ENCODE measurements around the gene CD40. TPM values are rescaled to one million over a fixed set of nuclear protein-coding genes. Genes with fewer than 3 reads are reported as not detected.

The CD40 gene
- polyA plus RNA-seq, 1 experiment, result 0.21 TPM

DNA sequence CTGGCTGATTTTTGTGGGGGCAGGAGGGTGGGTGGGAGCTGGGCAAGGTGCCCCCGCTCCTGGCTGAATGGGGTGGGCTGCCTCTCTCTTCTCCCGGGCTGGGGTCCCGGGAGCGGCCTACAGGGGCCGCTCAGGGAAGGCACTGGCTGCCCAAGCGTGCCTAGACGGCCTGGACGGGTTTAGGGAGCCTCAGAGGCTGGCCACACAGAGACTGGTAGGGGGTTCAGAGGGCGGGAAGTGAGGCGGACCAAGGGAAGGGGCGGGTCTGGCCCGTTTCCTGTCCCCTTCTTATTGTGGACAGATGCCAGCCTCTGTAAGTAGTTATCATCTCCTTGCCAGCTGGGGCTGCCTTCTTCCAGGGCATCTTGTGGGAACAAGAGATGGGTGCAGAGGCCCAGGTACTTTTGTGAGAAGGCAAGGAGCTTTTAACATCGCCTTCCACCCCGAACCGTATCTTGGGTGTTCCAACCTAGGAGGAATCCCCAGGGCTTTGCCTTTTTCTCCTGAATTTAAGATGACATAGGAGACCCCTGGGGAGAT lies 437 bp downstream of the CD40 start:
- Histone ChIP-seq H3K27ac (ENCODE audit: low read depth, low read length) (no peak overlapping the region), H3K27me3 (ENCODE audit: control insufficient read depth, insufficient read depth, low read length) (peaks cover 11% of the 10 kb centered on the region), H3K9me3 (ENCODE audit: control insufficient read depth, insufficient read depth, low read length) (peaks cover 5% of the 10 kb centered on the region; the same call in 1 of the 2 replicates), H3K4me3 (ENCODE audit: low read depth, low read length) (no peak overlapping the region)
- ChIA-PET CTCF (interaction anchor here (2.0 kb wide), 1 partner anchor 10 kb away, joined by 7 read pairs; no protein-coding TSS in a partner anchor), POLR2A (no interaction called here)
- TF ChIP-seq, protein P1, sequence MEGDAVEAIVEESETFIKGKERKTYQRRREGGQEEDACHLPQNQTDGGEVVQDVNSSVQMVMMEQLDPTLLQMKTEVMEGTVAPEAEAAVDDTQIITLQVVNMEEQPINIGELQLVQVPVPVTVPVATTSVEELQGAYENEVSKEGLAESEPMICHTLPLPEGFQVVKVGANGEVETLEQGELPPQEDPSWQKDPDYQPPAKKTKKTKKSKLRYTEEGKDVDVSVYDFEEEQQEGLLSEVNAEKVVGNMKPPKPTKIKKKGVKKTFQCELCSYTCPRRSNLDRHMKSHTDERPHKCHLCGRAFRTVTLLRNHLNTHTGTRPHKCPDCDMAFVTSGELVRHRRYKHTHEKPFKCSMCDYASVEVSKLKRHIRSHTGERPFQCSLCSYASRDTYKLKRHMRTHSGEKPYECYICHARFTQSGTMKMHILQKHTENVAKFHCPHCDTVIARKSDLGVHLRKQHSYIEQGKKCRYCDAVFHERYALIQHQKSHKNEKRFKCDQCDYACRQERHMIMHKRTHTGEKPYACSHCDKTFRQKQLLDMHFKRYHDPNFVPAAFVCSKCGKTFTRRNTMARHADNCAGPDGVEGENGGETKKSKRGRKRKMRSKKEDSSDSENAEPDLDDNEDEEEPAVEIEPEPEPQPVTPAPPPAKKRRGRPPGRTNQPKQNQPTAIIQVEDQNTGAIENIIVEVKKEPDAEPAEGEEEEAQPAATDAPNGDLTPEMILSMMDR (IDR thresholded peaks at IDR 0.05; ENCODE audit: low read depth, low read length), result no peak
- DNase-seq (ENCODE audit: low read depth, low spot score), result no peak

DNA sequence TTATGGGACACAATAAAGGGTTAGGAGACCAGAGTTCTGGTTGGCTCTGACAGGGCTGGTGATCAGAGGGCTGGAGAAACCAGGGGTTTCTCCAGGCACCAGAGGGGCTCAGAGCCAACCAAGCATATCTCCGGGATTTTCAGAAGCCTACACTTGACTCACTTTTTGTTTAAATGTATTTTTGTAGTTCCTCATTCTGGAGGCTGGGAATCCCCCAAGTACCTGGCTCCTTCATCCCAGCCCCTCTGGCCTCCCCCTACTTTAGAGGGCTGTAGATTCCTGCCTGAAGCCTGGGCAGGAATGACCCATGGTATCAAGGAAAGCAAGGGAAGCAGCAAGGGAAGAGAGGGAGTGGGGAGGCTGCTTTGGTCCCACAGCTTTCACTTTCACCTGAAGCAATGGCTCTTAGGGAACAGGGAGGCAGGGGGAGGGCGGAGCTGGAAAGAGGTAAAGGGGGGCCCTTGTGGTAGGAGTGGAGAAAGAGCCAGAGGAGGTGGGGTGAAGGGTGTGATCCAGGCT lies 973 bp downstream of the CD40 start:
- CTCF ChIA-PET, result interaction anchor here (1.3 to 2.0 kb wide), 2 partner anchors 9 to 56 kb away, joined by 3 to 7 read pairs; no protein-coding TSS in a partner anchor
- TF ChIP-seq, protein P1 (IDR thresholded peaks at IDR 0.05; ENCODE audit: low read depth, low read length), result no peak
- H3K27ac ChIP-seq (ENCODE audit: low read depth, low read length), result no peak overlapping the region
- H3K27me3 ChIP-seq (ENCODE audit: control insufficient read depth, insufficient read depth, low read length), result peaks cover 11% of the 10 kb centered on the region
- no peak for DNase-seq (ENCODE audit: low read depth, low spot score)
- no peak overlapping the region for H3K4me3 ChIP-seq (ENCODE audit: low read depth, low read length)
- peaks cover 5% of the 10 kb centered on the region; the same call in 1 of the 2 replicates for H3K9me3 ChIP-seq (ENCODE audit: control insufficient read depth, insufficient read depth, low read length)
- POLR2A ChIA-PET, result no interaction called here

DNA sequence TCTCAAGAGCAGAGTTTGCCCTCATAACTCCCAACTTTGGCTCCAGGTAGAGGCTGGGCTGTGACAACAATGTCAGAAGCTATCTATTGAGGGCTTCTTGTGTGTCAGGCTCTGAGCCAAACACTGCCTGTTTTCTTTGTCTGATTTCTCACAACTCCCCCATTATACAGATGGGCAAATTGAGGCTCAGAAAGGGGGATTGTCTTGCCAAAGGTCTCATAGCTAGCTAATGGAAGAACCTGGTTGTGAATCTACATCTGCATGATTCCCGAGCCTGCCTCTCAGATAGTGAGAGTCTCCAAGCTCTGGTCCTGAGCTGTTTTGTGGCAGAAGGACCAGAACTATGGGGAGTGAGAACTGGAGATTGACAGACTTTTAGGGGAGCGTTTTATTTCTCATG lies 1.4 kb downstream of the CD40 start:
- POLR2A ChIA-PET, result no interaction called here
- H3K4me3 ChIP-seq (ENCODE audit: low read depth, low read length), result no peak overlapping the region
- H3K27me3 ChIP-seq (ENCODE audit: control insufficient read depth, insufficient read depth, low read length), result peaks cover 7% of the 10 kb centered on the region
- peaks cover 5% of the 10 kb centered on the region; the same call in 1 of the 2 replicates for H3K9me3 ChIP-seq (ENCODE audit: control insufficient read depth, insufficient read depth, low read length)
- DNase-seq (ENCODE audit: low read depth, low spot score), result no peak
- H3K27ac ChIP-seq (ENCODE audit: low read depth, low read length), result no peak overlapping the region
- CTCF ChIA-PET, result interaction anchor here (0.6 to 2.0 kb wide), 3 partner anchors 9 to 56 kb away, joined by 3 to 7 read pairs (median 3); no protein-coding TSS in a partner anchor
- TF ChIP-seq, protein P1 (IDR thresholded peaks at IDR 0.05; ENCODE audit: low read depth, low read length), result no peak

DNA sequence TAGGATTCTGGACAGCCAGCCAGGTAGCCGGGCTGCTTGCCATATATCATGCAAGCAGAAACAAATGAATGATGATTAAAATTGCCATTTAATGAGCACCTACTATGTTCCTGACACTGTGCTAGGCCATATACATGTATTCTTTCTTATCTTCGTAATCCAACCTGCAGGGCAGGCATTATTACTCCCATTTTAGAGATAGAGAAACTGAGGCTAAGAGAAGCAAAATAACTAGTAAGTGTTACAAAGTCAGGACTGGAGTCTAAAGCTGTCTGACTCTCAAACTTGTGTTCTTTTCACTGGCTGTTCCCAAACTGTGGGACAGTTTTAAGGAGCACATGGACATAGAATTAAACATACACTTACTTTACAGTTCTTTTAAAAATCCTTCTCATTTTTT lies 2.0 kb downstream of the CD40 start:
- CTCF ChIA-PET, result interaction anchor here (0.6 to 2.0 kb wide), 3 partner anchors 8 to 55 kb away, joined by 3 to 7 read pairs (median 3); no protein-coding TSS in a partner anchor
- Histone ChIP-seq H3K9me3 (ENCODE audit: control insufficient read depth, insufficient read depth, low read length) (peaks cover 5% of the 10 kb centered on the region; the same call in 1 of the 2 replicates), H3K27me3 (ENCODE audit: control insufficient read depth, insufficient read depth, low read length) (peaks cover 6% of the 10 kb centered on the region), H3K27ac (ENCODE audit: low read depth, low read length) (no peak overlapping the region), H3K4me3 (ENCODE audit: low read depth, low read length) (no peak overlapping the region)
- no peak for DNase-seq (ENCODE audit: low read depth, low spot score)
- TF ChIP-seq, protein P1 (IDR thresholded peaks at IDR 0.05; ENCODE audit: low read depth, low read length), result no peak
- POLR2A ChIA-PET, result no interaction called here

DNA sequence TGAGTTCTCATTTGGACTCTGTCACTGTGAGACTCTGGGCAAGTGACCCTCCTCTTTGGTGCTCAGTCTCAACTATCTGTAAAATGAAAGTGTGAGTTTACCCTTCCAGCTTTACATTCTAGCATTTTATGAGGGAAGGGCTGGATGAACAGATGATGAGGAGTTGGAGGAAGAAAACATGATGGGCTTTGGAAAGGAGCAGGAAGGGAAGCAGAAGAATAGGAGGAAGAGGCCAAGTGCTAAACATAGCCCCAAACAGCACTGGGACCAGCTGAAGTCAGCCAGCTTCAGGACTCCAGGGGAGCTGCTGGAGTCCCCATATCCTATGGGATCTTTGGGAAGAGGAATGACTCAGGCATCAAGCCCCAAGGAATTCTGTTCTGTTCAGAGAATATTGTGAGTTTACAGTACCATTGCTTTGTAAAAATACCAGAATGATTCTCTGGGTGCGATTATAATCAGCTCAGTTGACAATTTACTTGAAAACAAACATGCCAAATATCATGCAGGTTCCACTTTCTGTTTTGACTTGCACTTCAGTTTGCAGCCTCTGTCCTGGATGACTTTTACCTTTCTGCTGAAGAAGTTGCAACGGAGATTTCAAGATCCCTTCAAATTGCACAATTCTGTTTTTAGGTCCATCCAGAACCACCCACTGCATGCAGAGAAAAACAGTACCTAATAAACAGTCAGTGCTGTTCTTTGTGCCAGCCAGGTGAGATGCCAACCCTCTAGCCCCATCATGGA lies 3.2 kb downstream of the CD40 start:
- no peak for DNase-seq (ENCODE audit: low read depth, low spot score)
- Histone ChIP-seq H3K27me3 (ENCODE audit: control insufficient read depth, insufficient read depth, low read length) (peaks cover 12% of the 10 kb centered on the region), H3K4me3 (ENCODE audit: low read depth, low read length) (no peak overlapping the region), H3K9me3 (ENCODE audit: control insufficient read depth, insufficient read depth, low read length) (peaks cover 5% of the 10 kb centered on the region; the same call in 1 of the 2 replicates), H3K27ac (ENCODE audit: low read depth, low read length) (no peak overlapping the region)
- ChIA-PET POLR2A (no interaction called here), CTCF (no interaction called here)
- TF ChIP-seq, protein P1 (IDR thresholded peaks at IDR 0.05; ENCODE audit: low read depth, low read length), result no peak

Data from AG04450 (cell line).